ENCODE results near the gene ATXN1.

ATXN1 gene

DNA sequence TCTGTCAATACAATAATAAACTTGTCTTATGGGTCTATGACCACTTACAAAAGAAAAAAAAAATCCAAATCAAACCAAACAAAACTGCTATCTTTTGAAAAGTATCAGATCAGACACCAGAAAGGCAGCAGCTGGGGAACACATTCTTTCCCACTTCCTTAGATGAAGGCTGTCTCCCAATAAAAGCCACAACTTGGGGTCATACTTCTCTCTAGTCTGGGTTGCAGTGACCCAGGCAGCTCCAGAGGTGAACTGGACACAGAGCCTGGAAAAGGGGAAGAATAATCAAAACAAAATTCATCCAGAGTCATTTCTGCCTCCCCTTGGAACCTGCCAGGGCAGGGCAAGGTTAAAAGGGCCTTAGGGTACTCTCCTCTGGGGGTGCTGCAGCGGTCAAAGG is 19.1 kb downstream of the ATXN1 start:
- no peak for DNase-seq (ENCODE audit: low spot score)

DNA sequence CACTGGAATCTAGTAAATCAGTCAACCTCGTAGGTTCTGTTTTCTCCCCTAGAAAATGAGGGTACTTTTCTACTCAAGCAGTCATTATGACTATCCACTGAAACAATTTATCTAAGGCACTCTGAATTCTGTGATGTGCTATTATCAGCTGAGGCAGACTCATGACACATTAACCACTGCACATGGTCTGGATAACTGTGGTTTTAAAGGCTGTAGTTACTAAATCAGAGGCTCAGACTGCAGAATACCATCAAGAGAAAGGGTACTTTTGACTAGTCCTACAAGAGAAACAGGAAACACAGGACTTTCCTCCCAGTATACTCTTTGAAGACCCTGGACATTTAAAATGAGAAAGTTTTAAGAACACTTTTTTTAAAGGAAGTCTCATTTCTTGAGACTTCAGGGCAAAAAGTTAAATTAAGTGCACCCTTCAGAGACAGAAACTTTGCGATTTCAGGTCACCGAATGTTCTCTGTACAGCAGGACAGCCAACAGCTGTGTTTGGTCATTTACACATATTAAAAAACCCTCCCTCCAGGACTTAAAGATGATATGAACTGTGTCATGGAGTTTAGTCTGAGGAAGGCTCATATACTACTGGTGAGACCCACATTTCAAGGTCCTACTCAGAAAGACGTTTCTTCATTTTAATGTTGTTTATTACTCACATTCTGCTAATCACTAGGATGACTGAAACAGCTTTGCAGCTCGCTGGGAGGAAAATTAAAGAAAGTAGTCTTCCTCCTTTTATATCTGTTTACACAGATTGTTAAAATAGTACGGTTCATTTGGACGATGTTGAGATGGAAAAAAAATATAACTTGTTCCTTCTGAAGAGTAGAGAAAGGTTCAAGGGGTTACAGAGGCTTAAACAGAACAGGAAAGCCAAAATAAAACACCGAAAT is 19.9 kb downstream of the ATXN1 start:
- DNase-seq (ENCODE audit: low spot score), result peak; percentile 56

- DNase-seq (ENCODE audit: low spot score), result no peak
Measured at GRCh38 chr6:16740097-16740496, 21.2 kb downstream of the ATXN1 start.

- DNase-seq (ENCODE audit: low spot score), result no peak
Measured at GRCh38 chr6:16739329-16739801, 21.9 kb downstream of the ATXN1 start.

DNA sequence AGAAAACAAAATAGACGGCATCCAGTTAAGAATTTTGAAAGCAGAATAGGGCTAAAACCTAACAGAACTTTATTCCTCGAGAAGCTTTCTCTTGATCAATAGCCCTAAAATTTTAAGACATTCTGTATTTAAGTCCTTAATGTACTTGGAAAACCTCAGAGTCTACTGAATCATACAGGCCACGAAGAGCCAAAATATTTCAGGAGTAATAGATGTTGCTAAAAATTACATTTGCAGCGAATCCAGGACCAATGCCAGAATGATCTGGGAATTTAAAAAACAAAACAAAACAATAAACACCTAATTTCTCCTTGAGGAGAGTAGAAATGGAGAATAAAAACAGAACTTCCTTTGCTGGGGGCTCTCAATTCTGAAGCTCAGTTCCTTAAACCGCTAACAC is 23.3 kb downstream of the ATXN1 start:
- DNase-seq (ENCODE audit: low spot score), result no peak

GRCh38 chr6:16736856-16737775 is 24.1 kb downstream of the ATXN1 start:
- DNase-seq (ENCODE audit: low spot score), result no peak

GRCh38 chr6:16735014-16735413 is 26.2 kb downstream of the ATXN1 start:
- DNase-seq (ENCODE audit: low spot score), result no peak

- no peak for DNase-seq (ENCODE audit: low spot score)
Measured at GRCh38 chr6:16733085-16733484, 28.2 kb downstream of the ATXN1 start.

- no peak for DNase-seq (ENCODE audit: low spot score)
Measured at GRCh38 chr6:16731478-16732051, 29.7 kb downstream of the ATXN1 start.

- no peak for DNase-seq (ENCODE audit: low spot score)
Measured at GRCh38 chr6:16730738-16731477, 30.4 kb downstream of the ATXN1 start.

GRCh38 chr6:16729744-16730143 is 31.5 kb downstream of the ATXN1 start:
- DNase-seq (ENCODE audit: low spot score), result no peak

DNA sequence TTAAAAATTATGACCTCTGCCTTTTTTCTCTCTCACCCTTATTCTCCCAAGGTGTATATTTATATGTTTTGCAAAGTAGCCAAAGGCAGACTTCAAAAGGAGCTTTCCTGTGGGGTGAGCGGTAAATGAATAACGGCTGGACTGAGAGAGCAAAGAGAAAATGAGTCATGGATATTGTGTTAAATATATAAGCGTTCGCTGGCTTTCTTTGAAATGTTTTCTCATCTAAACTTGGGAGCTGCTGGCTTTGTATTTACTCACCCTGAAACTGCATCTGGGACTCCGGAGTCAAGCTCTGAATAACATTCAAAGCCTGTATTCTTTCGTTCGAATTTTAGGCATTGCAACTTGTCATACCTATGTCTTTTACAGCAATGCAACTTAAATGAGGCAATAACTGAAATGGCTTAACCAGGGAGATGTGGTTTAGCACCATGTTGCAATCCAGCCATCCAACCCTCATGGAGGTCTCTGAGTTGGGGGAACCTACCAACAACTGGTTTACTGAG is 32.0 kb downstream of the ATXN1 start:
- DNase-seq (ENCODE audit: low spot score), result no peak

- no peak for DNase-seq (ENCODE audit: low spot score)
Measured at GRCh38 chr6:16728513-16729182, 32.6 kb downstream of the ATXN1 start.

GRCh38 chr6:16727996-16728395 is 33.3 kb downstream of the ATXN1 start:
- no peak for DNase-seq (ENCODE audit: low spot score)

DNA sequence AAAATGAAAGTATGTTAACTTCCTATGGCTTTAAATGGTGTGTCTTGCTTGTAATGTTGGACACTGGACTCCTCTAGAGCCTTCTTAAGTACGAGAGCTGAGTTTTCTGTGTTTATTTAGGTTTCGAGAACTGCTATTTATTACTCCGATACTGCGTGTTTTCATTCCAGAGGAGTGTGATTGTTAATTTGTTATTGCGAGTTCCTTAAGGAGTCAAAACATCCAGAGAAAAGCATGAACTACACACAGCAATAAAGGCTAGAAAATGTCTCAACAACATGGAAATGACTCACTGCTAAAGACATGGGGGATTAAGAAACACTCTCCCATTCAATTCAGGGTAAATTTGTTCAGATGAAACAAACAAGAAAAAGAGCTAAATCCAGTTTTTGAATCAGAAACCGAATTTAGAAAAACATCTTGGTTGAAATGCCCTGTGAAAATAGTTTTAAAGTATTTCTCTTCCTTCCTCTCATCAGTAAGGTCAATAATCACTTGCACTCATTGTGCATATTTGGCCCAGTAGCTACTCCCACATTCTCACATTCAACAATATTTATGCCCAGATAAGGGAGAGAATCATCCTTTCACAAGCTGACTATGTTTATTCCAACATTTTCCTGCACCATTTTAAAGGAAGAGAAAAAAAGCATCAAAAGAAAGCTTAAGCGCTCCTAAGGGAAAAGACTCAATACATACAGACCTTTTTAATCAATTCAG is 36.0 kb downstream of the ATXN1 start:
- peak; percentile 19 for DNase-seq (ENCODE audit: low spot score)

DNA sequence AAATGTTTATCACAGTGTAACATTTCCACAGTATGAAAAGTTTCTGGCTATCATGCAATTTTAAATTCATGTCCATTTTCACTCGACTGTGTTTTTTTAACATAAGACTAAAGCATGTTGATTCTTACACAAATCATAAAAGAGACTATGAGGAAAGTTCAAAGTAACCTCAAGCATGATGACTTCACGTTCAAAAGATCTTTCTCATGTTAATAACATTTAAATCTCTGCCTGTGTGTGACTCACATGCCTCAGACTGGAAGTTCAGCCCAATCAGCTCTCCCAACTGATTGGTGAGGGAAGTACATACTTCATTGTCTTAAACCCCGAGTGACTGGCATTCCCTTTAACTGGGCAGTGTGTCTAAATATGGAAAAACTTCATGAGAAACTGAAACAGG is 37.4 kb downstream of the ATXN1 start:
- peak; percentile 56 for DNase-seq (ENCODE audit: low spot score)

DNA sequence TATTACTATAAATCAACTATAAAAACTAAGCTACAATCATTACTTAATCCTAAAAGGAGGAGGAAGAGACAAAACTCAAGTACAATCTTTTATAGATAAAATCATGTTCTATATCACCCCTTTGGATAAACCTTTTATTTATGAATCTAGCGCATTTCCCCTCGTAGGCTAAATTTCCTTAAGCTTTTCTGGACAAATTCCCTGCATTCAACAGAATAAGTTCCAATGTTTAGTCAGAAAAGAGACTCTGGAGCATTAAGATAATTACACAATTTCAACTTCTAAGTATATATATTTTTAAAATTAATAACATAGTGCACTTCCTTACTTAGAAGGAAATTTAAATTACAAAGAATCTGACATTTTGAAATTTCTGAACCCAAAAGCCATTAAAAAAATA is 37.9 kb downstream of the ATXN1 start:
- DNase-seq (ENCODE audit: low spot score), result no peak

DNA sequence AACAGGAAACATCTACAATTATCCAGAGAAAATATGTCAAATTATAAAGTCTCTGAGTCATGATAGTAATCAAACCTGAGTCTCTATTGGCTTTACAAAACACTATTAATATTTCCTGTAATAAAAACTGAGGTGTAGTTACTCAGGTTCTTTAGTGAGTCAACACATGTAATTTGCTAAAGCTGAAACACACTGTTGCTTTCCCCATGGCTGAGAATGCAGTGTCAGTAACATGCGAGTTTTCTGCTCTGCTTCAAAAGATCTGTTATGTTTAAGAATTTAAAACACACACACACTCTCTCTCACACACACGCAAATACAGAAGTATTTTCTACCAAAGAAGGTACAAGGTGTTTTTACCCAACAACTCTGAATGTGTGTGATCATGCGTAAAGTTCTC is 38.6 kb downstream of the ATXN1 start:
- DNase-seq (ENCODE audit: low spot score), result no peak

- DNase-seq (ENCODE audit: low spot score), result no peak
Measured at GRCh38 chr6:16721977-16722376, 39.3 kb downstream of the ATXN1 start.

DNA sequence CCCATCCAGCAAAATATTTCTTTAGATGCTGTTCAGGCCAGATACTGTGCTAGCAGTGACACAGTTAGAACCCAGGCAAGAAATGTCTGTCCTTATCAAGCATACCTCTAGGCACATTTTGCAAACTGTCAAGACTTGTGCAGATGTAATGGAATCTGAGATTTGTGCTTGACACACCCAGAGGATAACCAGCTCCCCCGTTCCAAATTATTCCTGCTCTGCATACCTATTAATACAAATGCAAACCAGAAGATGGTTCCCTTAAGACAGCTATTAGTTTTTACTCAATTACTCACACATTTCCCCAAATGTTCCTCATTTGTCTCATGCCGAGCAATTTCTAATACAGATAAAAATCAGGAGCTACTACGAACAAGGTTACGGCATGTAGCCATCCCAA is 40.4 kb downstream of the ATXN1 start:
- DNase-seq (ENCODE audit: low spot score), result no peak

Data from hepatic stellate cell (primary cell).